Epithelial cell of prostate (primary cell): ENCODE measurements around the gene PITX2.

ENCODE experiments used
- DNase-seq: peaks from one replicate; pipeline ENCODE4 v3.0.0-alpha.2; 2011; ENCODE audit warnings: low read depth, low spot score
- H3K27ac ChIP-seq: fragments of 450-650 bp; 2 replicates; pipeline ENCODE4 v1.5.1; 2017; ENCODE audit warnings: mild to moderate bottlenecking

Gene PITX2

GRCh38 chr4:110622841-110623717, at the start of gene PITX2:
PITX2 (minus strand) TSS chr4:110623077; CDS start chr4:110622460, 617 bp downstream.
- DNase-seq, result peak; percentile 40
- H3K27ac ChIP-seq, result no peak within 1 kb of the TSS

GRCh38 chr4:110671679-110672078, 48.8 kb upstream of the PITX2 start:
- H3K27ac ChIP-seq, result no peak overlapping the region
- DNase-seq, result no peak

- H3K27ac ChIP-seq, result no peak overlapping the region
- no peak for DNase-seq
These were observed 46.8 kb upstream of the PITX2 start for GRCh38 chr4:110669663-110670062.

- no peak overlapping the region for H3K27ac ChIP-seq
- DNase-seq, result no peak
These were observed 45.8 kb upstream of the PITX2 start for GRCh38 chr4:110668463-110669235.

GRCh38 chr4:110667670-110668069, 44.8 kb upstream of the PITX2 start:
- no peak overlapping the region for H3K27ac ChIP-seq
- no peak for DNase-seq

- H3K27ac ChIP-seq, result no peak overlapping the region
- DNase-seq, result no peak
These were observed 43.2 kb upstream of the PITX2 start for GRCh38 chr4:110666030-110666429.

GRCh38 chr4:110663738-110664444, 41.0 kb upstream of the PITX2 start:
- no peak overlapping the region for H3K27ac ChIP-seq
- no peak for DNase-seq

GRCh38 chr4:110663206-110663605, 40.3 kb upstream of the PITX2 start:
- H3K27ac ChIP-seq, result no peak overlapping the region
- no peak for DNase-seq

GRCh38 chr4:110660755-110661154, 37.9 kb upstream of the PITX2 start:
- no peak for DNase-seq
- H3K27ac ChIP-seq, result no peak overlapping the region

- no peak overlapping the region for H3K27ac ChIP-seq
- no peak for DNase-seq
These were observed 31.4 kb upstream of the PITX2 start for GRCh38 chr4:110654254-110654635.

- DNase-seq, result no peak
- no peak overlapping the region for H3K27ac ChIP-seq
These were observed 30.7 kb upstream of the PITX2 start for GRCh38 chr4:110653321-110654253.

- H3K27ac ChIP-seq, result no peak overlapping the region
- DNase-seq, result no peak
These were observed 21.1 kb upstream of the PITX2 start for GRCh38 chr4:110644008-110644407.

- no peak overlapping the region for H3K27ac ChIP-seq
- no peak for DNase-seq
These were observed 20.2 kb upstream of the PITX2 start for GRCh38 chr4:110643096-110643495.

- no peak for DNase-seq
- H3K27ac ChIP-seq, result no peak overlapping the region
These were observed 18.3 kb upstream of the PITX2 start for GRCh38 chr4:110641218-110641617.

- no peak overlapping the region for H3K27ac ChIP-seq
- no peak for DNase-seq
These were observed 17.7 kb upstream of the PITX2 start for GRCh38 chr4:110640576-110640975.

- DNase-seq, result no peak
- H3K27ac ChIP-seq, result no peak overlapping the region
These were observed 16.6 kb upstream of the PITX2 start for GRCh38 chr4:110639207-110640090.

GRCh38 chr4:110638089-110638746, 15.3 kb upstream of the PITX2 start:
- no peak overlapping the region for H3K27ac ChIP-seq
- no peak for DNase-seq

GRCh38 chr4:110637408-110638088, 14.7 kb upstream of the PITX2 start:
- no peak overlapping the region for H3K27ac ChIP-seq
- no peak for DNase-seq
